KOPT-K1 (cell line): ENCODE measurements around the gene STIL.

Source experiments
- H3K27ac ChIP-seq: fragments of 200-600 bp; sonication (generic); 2 replicates; pipeline ENCODE4 v1.5.1; 2016; ENCODE audit warnings: antibody characterized with exemption, mild to moderate bottlenecking, low read depth, low read length; ENCODE audit not compliant: poor library complexity, severe bottlenecking
- H3K36me3 ChIP-seq: fragments of 200-600 bp; sonication (generic); 2 replicates; pipeline ENCODE4 v1.5.1; 2017; ENCODE audit warnings: antibody characterized with exemption, mild to moderate bottlenecking, low read length, moderate library complexity; ENCODE audit not compliant: insufficient read depth
- H3K9me3 ChIP-seq: fragments of 200-600 bp; sonication (generic); 2 replicates; pipeline ENCODE4 v1.5.1; 2017; ENCODE audit warnings: antibody characterized with exemption, low read length, mild to moderate bottlenecking; ENCODE audit not compliant: insufficient read depth, poor library complexity, severe bottlenecking

The STIL gene

DNA sequence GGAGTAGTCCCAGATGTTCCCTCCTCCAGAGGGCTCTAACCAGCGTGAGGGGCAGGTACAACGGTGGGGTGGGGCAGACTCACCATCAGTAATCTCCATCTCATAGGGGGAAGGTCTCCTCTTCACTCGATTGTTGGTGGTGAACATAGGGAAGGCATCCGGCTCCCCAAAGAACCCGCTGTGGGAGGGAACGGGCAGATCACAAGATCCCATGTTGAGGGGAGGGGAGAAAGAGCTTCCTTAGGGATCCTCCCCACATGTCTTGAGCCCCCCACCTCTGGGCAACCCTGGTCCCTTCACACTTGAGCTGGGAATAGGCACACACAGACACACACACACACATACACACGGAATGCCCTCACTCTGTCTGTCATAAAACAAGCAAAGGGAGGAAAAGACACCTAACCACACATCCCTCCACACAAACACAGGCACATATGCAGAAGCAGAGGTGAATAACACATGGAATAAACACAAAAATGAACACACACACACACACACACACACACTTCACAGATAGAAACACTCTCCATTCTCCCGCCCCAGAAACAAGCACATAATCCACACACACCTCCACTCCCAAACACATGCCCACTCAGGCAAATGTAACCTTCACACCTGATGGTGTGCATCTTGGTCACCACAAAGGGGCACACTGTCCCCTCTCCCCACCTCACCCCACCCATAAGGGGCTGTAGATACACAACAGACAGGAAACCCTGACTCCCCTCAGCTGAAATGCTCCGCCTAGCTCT lies 89.8 kb downstream of the STIL start:
- Histone ChIP-seq H3K27ac (no peak overlapping the region), H3K36me3 (no peaks in the 10 kb centered on the region), H3K9me3 (no peaks in the 10 kb centered on the region)

GRCh38 chr1:47223174-47223920 lies 90.6 kb downstream of the STIL start:
- no peaks in the 10 kb centered on the region for H3K9me3 ChIP-seq
- H3K27ac ChIP-seq, result no peak overlapping the region
- H3K36me3 ChIP-seq, result no peaks in the 10 kb centered on the region

DNA sequence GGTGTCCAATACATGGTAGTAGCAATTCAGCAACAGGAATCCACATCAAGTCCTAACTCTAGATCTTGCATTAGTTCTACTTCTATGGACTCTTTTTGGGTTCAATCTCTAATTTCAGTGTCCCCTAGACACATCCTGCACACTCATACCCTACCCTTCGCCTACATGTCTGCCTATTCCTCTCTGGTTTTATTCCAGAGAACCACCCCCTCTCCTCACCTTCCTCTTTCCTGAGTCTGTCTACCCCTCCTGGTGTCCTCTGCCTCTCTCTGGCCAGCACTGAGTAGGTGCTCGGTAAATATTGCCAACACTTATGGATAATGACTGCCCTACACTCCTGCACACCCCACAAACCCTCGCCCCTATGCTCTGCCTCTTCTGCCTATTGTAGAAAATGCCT lies 91.5 kb downstream of the STIL start:
- H3K9me3 ChIP-seq, result no peaks in the 10 kb centered on the region
- H3K36me3 ChIP-seq, result no peaks in the 10 kb centered on the region
- no peak overlapping the region for H3K27ac ChIP-seq

- Histone ChIP-seq H3K36me3 (no peaks in the 10 kb centered on the region), H3K9me3 (no peaks in the 10 kb centered on the region), H3K27ac (no peak overlapping the region)
Measured at GRCh38 chr1:47219590-47220220, 94.2 kb downstream of the STIL start.

- H3K36me3 ChIP-seq, result no peaks in the 10 kb centered on the region
- H3K9me3 ChIP-seq, result no peaks in the 10 kb centered on the region
- no peak overlapping the region for H3K27ac ChIP-seq
Measured at GRCh38 chr1:47219001-47219400, 94.9 kb downstream of the STIL start.

DNA sequence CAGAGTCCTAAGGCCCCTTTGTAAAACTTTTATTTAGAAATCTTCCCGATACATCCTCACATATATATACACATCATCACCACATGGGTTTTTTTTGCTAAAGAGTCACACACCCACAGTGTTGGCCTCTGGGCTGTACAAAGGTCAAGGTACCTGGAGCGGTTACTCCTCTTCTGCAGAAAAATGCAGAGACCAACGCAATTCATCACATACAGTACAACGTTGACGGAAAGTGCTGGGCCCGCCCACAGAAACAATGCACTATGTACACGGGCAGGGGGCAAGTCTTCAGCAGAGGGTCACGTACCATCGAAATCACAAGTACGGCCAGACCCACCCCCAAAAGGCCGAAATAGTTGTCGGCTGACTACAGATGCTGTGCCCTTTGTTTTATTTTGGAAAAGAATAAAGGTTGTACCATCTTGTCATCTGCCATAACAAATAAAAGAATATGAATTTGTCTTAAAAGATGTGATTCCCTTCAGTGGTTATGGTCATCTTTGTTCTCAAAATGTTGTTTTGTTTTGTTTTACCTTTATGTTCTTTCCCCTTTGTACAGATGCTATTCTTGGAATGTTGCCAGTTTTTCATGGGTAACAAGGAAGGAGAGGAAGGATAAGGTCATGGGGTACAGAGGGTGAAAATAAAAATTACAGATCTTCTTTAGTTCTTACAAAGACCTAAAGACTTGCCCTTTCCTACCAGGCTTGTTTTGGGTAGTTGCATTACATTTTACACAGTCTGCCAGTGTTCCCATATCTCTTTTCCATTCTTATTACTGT lies 97.5 kb downstream of the STIL start:
- Histone ChIP-seq H3K36me3 (no peaks in the 10 kb centered on the region), H3K9me3 (no peaks in the 10 kb centered on the region), H3K27ac (no peak overlapping the region)

DNA sequence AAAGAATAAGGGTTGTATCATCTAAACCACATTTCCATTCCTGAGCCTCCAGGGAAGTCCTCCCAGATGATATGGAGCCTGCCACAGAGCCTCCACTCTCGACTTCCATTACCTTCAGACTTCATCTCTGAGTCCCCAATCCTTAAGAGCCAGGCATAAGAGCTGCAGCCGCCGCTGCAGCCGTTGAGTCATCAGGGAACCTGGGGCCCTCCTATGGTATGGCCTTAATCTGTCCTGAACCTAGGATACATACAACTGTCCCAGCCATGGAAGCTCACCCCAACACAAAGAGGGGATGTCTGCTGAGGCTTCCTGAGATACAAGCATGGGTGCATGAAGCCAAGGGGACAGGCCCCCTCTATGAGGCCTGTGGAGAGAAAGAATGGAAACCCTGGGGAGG lies 98.2 kb downstream of the STIL start:
- Histone ChIP-seq H3K27ac (no peak overlapping the region), H3K36me3 (no peaks in the 10 kb centered on the region), H3K9me3 (no peaks in the 10 kb centered on the region)

DNA sequence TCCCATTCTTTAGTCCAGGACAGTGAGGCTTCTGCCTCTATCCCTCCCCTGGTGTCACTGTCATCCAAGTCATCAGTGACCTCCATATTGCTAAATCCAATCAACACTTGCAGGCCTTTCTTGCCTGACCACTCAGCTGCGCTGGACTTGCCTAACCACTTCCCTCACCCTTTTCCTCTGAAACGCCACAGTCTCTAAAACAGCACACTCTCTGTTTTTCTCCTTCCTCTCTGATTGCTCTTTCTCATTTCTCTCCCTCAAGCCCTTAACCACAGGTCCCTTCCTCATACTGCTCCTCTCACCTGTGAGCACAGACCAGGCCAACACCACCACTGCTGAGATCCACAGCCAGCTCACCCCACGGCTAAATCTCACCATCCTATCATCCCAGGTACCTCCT lies 99.4 kb downstream of the STIL start:
- Histone ChIP-seq H3K9me3 (no peaks in the 10 kb centered on the region), H3K27ac (no peak overlapping the region), H3K36me3 (no peaks in the 10 kb centered on the region)

DNA sequence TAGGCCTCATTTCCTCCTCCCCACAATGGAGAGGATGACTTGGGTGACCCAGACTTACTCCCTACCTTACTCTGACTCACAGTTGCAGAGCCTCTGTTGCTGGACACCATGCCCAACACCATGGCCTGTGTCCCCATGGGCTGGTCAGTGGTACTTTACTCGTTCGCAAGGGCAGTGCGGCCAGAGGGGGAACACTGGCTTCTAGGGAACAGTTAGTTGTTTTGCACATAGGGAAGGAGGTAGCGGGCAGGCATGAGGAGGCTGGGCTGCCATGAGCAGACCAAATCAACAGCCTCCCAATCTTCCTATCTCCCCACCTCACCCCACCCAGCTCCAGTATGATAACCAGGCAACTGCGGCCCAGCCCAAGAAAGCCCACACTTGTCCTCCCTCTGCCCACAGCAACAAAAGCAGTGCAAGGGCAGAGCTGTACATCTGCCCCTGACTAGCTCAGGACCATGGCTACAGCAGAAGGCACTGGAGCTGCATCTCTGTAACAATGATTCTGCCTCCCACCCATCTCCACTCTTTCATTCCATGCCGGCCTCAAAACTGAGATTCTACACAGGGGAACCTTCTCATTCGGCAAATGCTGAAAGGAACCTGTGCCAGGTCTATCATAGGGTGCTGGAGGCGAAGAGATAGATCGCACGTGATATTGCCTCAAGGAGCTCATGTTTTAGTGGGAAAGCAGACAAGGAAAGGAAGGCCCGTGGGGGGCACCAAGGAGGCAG lies 100.5 kb downstream of the STIL start:
- Histone ChIP-seq H3K36me3 (no peaks in the 10 kb centered on the region), H3K27ac (no peak overlapping the region)

DNA sequence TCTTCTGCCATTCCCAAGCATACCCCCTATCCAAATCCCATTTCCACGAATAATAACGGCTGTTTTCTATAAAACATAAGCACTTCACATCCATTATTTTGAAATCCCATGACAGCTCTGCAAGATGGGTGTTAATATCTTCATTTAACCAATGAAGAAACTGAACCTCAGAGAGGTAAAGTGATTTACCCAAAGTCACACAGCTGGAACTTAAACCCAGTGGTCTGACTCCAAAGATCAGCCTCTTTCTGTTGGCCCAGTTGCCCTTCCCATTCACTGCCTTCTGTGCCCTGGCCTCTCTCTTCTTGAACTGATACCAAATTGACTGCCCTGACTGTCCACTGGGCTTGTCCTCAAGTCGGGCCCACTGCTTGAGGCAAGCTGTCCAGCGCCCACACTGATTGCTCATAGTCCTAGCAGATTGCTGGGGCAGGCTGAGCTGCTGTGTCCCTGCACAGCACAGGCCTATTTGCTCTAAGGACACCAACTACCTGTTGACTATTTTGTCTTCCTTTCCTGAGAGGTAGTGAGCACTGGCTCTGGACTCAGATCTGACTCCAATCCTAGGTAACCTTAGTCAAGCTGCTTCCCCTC lies 101.2 kb downstream of the STIL start:
- Histone ChIP-seq H3K36me3 (no peaks in the 10 kb centered on the region), H3K27ac (no peak overlapping the region), H3K9me3 (no peaks in the 10 kb centered on the region)

More for the DNA sequence above, 100.5 kb downstream of the STIL start:
- H3K9me3 ChIP-seq, result no peaks in the 10 kb centered on the region

GRCh38 chr1:47211796-47212269 lies 102.1 kb downstream of the STIL start:
- Histone ChIP-seq H3K27ac (no peak overlapping the region), H3K36me3 (no peaks in the 10 kb centered on the region), H3K9me3 (no peaks in the 10 kb centered on the region)

DNA sequence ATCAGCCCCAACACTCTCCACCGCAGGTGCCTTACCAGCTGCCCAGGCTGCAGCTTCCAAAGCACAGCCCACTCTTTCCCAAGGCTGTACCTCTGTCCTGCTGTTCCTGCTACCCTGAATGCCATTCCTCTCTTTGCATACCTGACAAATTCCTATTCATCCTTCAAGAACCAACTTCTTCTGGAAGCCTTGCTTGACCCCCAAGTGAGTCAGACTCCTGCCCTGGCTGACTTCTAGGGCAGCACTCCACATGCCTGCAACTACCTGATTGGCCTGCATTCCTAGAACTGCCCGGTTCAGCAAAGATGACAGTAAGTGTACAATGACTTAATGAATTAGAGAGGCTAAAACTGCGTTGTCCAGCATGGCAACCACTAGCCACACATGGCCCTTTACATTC lies 103.3 kb downstream of the STIL start:
- H3K27ac ChIP-seq, result no peak overlapping the region
- no peaks in the 10 kb centered on the region for H3K36me3 ChIP-seq
- no peaks in the 10 kb centered on the region for H3K9me3 ChIP-seq

GRCh38 chr1:47209725-47210325 lies 104.1 kb downstream of the STIL start:
- Histone ChIP-seq H3K36me3 (no peaks in the 10 kb centered on the region), H3K27ac (no peak overlapping the region), H3K9me3 (no peaks in the 10 kb centered on the region)

GRCh38 chr1:47209091-47209490 lies 104.9 kb downstream of the STIL start:
- Histone ChIP-seq H3K27ac (no peak overlapping the region), H3K9me3 (no peaks in the 10 kb centered on the region), H3K36me3 (no peaks in the 10 kb centered on the region)
